EL (cell line): ENCODE results near the gene SAE1.

ENCODE experiments used
- DNase-seq: peaks from one replicate; pipeline ENCODE4 v3.0.0-alpha.2; 2016

The SAE1 gene

DNA sequence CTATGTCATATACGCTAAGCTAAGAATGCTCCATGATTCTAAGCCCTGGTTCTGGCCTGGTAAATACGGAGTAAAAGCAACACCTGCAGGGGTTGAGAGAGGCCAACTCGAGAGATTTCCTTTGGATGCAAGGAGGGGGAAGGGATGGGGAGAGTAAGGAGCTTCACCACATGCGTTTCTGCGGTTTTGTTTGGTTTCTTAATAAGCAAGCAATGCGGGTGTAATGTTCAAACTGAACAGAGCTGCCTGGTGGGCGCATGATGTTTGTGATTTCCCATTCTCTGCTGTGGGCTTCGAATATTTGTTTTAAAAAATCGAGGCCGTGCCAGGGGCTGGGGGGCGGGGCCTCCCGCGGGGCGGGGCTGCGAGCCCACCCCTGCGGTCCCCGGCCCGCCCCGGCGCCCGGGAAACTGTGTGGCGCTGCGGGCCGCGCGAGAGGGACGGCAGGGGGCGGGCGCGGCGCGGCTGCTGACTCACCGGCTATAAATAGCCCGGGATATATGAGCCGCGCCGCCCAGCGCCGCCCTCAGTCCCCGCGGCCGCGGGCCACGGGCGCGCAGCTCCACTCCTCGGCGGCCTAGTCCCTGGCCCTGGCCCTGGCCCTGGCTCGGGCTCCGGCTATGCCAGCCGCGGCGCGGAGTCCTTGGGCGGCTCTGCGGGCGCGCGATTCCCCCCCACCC lies 95.3 kb downstream of the SAE1 start:
- DNase-seq: peak; percentile 88

DNA sequence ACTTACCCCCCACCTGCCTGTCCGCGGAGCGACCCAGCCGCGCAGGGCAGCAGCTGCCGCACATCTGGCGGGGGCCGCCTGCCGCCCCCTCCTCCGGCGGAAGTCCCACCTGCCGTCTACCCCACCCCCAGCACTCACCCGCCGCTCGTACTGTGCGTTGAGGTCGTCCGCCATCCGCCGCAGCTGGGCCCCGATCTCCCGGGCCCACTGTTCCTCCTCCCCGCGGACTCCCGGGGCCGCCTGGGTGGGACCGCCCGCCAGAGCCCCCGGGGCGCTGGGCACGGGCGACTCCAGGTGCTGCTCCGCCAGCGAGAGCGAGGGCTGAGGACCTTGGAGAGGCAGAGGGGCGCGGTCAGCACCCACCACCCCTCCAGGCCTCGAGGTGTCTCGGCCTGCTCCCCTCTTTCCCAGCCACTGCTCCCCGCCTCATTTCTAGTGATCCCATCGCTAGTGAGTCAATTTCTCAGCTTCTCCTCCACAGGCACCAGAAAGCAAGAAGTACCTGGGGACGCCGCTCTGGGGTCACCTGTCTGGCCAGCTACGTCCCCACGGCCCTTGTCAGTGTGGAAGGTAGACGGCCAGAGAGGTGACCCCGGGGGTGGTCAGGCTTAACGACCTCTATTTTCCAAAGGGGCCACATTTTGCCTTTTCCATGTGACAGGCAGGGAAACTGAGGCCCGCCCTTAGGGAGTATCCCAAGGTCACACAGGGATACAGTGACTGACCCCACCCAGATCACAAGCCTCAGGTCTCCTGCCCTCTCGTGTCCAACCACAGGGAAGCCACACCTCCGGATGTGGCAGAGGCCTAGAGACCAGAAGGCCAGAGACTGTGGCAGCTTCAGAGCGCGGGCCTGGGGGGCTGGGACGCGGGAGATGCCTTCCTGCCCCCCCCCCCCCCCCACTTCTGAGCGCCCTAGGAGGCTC lies 96.1 kb downstream of the SAE1 start:
- DNase-seq: peak; percentile 88

DNA sequence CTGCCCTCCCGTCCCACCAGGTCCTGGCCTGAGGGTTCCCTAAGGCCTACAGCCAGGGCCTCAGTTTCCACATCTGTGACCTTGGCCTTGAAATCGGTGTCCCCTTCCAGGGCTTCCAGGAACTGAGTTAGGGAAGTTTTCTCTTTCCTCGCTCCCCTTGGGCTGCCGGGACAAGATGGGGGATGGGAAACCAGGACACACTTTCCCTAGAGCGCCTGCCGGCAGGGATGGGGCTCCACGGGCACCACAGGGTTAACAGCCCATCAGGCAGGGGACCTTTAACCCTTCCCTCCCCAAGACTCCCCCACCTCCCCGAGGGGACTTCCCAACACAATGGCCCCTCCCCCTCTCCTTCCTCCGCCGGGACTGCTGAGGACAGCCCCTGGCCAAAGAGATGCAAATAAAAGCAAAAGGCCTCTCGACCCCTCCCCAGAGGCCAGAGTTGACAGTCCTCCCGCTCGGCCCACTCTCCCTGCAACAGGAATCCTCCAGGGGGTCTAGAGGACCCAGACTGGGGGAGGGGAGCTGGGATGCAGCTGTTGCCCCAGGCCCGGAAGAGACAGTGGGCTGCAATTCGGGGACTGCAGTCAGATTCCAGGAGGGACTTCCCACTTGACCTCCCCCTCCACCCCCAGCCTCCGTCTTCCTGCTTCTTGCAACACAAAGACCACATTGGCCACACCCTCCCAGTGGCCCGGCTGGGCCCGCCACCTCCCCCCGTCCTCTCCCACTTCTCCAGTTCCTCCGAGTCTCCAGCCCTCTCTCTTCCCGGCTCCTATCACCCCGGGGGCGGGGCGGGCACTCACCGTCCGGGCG lies 96.9 kb downstream of the SAE1 start:
- peak; percentile 98 for DNase-seq

DNA sequence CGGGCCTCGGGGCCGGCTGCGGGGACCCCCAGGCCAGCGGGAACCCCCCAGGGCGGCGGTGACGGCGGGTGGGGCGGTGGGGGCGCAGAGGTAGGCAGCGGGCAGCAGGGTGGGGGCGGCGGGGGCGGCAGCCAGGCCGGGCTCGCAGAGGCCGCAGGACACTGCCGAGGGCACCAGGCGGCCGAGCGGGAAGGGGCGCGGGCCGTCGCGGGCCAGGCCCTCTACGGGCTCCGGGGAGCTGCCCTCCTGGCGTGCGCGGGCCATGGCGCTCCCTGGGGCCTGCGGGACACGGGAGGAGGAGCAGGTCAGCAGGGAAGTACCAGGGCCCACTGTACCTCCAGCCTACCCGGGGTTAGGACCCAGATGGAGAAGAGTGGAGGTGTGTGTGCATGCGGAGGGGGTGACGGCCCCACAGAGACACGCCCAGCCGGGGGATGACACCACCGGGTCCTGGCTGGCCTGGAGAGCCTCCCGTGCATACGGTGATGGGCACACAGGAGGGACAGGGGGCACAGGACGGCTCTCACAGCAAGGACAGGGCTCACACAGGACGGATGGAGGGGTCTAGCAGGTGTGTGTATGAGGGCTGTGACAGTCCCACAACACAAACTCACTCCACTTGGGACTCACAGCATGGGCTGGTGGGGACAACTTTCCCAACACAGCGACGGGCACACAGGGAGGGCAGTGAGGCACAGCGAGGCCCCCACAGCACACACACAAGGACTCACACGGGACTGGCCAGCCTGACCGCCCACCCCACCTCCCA lies 97.7 kb downstream of the SAE1 start:
- DNase-seq: peak; percentile 61

DNA sequence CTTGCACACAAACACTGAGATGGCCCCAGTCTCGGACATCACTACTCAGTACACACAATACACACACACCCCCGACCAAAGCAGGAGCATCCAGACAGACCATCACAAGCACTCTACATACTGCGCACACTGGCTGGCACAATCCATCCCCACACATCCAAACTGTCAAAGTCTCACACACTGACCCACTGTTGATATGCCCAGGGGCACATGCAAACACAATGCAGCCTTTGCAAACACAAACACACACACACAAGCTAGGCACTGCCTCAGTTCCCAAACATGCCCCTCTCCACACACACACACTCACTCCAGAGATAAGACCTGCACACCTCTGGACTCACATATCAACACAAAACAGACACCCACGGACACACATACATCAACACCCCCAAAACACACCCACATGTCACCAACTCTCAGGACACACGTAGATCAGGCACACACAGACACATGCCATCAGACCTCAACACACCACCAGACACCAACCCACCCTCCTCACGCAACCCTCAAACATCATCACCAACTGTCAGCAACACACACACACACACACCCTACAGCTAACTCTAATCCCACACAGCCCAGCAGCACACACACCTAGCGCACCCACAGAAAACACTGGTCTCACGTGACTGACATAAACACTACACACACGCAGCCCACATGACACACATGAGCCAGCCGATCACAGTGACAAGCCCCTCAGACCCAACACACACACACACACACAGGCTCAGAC lies 98.5 kb downstream of the SAE1 start:
- peak; percentile 46 for DNase-seq

DNA sequence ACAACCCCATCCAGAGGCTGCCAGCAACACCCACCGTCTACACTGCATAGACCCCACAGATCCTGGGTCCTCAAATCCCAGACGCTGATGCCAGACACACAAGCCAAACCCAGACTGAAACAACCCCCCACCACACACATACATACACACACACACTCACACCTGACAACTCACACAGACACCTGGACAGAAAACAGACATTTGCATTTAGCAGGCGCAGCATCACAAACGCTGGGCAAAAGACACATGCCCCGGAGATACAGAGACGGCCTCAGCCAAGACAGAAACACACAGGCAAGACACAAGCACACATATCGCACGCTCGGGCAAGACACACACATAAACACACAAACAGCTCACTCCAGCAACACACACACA lies 99.0 kb downstream of the SAE1 start:
- DNase-seq: no peak

DNA sequence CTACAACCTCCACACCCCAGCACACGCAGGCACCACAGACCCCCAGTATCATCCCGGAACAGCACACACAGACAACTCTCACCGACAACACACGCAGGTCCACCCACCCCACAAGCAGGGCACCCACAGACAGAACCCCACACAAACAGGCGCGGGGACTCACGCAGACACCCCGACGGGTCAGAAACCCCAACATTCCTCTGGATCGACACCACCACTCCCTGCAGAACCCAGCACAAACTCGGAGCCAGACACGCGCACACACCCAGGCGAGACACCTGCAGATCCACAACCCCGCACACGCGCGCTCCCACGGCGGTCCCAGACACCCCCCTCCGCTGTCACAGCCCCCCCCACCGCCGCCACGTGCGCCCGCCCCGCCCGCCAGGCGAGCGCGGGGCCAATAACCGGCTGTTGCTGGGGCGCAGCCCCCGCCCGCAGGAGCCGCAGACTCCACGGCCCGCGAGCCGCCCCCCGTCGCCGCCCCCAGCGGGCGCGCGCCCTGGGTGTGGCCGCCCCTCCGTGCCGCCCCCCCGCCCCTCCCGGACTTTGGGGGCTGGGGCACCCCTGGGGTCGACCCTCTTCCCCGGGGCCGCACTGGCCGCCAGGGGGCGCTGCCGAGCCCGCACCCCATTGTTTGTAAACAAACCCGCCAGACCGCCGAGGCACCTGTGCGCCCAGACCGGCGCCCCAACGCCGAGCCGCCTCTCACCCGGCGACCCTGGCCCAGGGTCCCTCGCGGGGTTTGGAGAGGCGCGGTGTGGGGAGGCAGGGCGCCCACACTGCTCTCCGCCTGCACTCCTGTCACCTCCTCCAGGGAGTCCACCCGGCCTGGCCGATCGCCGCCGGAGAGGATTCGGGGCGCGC lies 99.7 kb downstream of the SAE1 start:
- DNase-seq: peak; percentile 49

DNA sequence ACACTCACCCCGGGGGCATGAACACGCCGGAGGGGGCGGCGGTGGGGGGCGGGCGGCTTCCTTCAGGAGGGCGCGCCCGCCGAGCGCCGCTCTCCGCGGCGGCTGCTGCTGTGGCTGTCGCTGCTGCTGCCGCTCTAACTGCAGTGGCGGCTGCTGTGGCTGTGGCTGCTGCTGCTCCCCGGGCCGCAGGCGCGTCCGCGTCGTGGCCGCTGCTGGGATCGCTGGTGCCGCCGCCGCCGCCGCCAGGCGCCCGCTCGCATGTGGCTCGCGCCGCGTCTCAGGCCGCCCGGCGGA lies 100.2 kb downstream of the SAE1 start, which contains the start of gene BBC3:
Gene BBC3 (minus strand): TSS at position 279 of the 294 bp plus-strand sequence. CDS start 2,768 bp downstream, outside the sequence.
- no peak for DNase-seq

DNA sequence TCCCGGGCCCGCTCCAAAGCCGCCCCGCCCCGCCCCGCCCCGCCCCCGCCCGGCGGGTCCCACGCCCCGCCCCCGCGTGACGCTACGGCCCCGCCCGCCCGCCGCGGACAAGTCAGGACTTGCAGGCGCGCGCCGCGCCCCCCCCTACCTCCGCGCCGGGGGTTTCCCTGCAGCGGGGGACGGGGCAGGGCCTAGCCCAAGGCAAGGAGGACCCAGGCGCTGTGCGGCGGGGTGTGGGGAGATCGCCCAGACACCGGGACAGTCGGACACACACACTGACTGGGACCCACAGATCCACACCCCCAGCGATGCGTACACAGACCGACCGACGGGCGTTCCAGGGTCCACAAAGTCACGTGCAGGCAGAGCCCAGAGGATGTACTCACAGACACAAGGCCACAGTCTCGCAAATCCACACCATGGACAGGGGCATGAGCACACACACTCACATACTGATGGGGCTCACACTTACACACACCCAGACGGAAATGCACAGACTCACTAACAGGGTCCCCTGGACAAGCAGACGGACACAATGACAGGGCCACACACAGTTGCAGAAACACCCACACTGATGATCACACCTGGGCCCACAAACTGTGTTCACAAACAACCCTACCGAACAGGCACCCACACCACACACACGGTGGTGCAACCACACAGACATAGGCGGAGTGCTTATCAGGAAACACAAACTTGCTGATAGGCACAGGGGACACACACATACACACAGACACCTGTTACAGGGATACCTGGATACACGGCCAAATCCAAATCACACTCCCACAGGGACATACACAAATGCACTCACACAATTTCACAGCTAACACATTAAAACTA lies 100.8 kb downstream of the SAE1 start:
- peak; percentile 86 for DNase-seq

DNA sequence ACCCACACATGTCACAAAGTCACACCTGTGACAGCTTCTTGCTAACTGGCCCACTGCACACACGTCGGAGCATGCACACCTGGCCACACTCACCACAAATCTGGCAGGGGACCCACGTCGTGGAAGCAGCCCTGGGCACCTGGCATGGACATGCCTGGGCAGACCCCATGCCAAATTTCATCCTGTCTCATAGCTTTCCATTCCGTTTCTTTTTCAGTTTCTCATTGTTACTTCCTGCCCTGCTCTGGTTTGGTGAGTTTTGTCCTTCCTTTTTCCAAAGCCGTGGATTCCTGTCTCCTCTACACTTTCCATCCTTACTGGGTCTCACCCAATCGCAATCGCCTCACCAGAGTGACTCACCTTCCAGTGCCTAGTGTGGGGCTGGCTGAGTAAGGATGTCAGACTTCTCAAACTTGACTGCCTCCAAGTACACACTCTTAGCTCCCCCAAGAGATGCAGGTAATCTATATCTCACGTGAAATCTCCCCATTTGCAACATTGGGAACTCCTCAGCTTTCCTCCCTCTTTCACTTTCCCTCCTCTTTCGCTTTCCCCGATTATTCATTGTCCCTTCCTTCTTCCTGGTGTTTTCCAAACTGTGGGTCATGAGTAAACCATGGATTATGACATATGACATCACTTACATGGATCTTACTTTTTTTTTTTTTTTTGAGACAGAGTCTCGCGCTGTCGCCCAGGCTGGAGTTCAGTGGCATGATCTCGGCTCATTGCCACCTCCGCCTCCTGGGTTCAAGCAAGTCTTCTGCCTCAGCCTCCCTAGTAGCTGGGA lies 102.0 kb downstream of the SAE1 start:
- peak; percentile 88 for DNase-seq

DNA sequence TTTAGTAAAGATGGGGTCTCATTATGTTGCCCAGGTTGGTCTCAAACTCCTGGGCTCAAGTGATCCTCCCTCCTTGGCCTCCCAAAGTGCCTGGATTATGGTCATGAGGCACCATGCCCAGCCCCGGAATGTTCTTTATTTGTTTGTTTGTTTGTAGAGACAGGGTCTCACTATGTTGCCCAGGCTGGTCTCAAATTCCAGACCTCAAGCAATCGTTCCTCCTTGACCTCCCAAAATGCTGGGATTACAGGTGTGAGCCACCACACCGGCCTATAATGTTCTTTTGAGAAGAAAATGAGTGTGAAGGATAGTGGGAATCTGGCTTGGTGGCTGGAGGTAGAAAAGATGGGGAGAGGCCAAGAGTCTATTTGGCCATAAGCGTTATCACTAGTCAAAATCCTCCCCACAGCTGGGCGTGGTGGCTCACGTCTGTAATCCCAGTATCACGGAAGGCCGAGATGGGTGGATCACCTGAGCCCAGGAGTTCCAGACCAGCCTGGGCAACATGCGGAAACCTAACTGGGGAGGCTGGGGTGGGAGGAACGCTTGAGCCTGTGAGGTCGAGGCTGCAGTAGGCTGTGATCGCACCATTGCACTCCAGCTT lies 105.5 kb downstream of the SAE1 start:
- no peak for DNase-seq

DNA sequence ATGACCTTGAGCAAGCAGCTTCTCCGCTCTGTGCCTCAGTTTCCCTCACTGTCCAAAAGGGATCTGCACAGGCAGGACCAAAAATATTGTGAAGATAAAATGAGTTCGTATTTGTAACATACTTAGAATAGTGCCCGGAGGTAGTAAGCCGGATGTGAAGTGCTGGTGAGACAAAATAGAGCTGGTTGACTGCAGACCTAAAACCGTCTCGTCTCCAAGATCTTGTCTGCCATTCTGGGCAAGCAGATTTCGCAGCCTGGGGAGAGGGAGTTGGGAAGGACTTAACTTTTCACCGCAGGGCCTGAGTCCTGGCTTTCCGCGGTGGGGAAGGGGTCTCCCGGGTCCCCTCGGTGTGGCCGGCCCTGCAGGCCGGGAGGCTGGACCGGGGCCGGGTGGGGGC lies 108.5 kb downstream of the SAE1 start:
- no peak for DNase-seq

DNA sequence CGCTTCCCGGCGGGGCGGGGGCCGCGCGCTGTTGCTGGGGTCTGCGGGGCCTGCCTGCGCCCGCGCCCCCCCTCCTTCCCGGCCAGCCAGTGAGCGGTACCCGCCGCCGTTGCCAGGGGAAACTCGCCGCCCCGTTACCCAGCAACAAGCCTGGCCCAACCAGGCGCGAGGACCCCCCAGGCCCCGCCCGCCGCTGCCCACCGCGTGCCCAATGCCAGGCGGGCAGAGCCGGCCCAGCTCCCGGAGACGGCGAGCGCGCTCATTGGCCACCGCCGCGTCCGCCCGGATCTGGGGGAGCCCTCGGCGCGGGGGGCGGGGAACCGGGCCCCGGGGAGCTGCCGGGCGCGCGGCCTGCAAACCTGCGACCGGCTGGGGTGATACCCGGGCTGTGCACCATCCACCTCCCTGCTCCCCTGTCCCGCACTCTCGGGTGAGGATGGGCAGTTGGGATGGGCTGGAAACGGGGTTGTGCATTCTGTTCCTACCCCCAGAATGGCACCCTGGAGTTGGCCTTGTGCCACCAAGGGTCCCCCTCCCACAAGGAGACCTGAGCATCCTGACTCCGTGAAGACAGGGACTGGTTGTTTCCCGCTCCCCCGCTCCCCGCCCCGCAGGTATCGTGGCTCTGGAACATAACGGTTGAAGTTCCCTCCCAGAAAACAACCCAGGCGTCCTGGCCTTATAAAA lies 109.1 kb downstream of the SAE1 start:
- DNase-seq: peak; percentile 67

DNA sequence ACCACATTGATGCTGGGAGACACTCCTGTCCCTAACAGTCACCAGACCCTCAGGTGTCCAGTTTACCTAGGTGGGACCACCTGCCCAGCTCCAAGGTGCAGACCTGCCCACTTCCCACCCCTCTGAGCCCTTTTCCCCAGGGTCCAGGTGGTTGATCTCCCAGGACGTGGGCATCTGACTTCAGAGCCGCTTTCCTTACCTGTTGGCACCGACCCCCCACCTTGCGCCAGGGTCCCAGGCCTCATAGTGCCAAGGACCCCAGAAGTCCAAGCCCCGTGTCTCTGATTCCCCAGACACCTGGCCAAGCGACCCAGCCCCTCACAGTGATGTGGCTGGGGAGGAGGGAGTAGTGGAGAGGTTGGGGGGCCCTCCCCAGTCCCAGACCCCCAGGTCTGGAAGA lies 109.9 kb downstream of the SAE1 start:
- DNase-seq: no peak

DNA sequence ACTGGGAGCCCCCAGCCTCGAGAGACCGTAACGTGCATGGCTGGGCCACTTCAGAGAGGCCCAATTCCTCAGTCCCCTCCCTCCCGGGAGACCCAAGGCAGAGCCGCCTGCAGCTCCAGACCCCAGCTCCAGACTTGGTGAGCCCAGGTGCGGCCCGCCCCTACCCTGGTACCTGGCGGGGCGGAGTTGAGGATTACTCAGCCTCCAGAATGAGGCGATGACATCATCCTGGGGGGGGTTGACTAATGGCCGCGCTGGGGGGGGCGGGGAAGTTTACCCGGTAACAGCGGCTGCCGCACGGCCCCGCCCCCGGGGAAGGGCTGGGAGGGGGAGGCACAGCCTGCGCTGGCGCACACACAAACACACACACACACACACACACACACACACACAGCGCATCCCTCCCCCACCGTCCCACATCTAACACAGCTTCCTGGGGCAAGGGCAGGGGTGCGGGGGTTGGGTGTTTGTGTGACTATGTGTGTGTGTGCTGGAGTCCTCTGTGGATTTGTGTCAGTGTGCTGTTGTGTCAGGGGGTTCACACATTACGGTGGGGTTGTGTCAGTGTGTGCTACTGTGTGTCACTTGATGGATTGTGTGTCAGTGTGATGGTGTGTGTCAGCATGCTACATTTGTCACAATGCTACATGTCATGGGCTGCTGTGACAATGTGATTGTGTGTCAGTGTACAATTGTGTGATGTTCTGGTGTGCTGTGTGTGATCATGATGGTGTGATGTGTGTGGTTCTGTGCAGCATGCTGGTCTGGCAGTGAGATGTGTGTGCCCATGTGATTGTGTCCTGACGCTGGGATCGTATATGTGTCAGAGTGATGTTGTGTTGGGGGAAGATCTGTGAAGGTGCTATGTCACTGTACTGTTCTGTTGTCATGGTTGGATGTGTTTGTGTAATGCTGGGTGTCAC lies 110.6 kb downstream of the SAE1 start:
- DNase-seq: peak; percentile 77

DNA sequence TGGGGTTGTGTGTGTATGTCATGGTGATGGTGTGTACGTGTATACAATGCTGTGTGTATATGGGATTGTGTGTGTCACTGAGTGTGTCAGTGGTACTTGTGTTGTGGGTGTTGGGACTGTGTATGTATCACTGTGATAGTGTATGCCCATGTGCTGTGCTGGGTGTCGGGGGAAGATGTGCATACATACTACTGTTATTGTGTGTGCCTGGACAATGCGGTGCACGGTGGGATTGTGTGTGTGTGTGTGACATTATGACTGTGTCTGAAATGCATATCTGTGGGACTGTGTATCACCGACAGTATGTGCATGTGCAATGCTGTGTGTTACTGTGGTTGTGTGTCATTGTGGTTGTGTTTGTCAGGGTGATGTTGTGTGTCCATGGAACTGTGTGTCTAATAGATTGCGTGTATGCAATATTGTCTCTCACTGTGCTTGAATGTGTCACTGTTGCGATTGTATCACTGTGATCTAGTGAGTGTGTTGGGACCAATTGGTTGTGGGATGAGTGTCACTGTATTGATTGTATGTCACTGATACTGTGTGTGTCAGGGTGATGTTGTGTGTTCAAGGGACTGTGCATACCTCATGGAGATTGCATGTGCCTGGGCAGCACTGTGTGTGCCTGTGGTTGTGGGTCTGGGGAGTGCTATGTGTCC lies 111.4 kb downstream of the SAE1 start:
- no peak for DNase-seq
